K562 (cell line): ENCODE measurements around the gene NOS1. TPM values are rescaled to one million over a fixed set of nuclear protein-coding genes. Genes with fewer than 3 reads are reported as not detected.

Experiments
- ATAC-seq: fragments of 200-7000 bp; cut with Tn5 transposase; 3 replicates; pipeline ENCODE4 v1.9.1; 2020; ENCODE audit warnings: moderate library complexity
- BruUV-seq: library from RNA; stranded (reverse); fragments of 400-500 nt; replicated peaks from 2 replicates; lab custom pipeline; 2021; lab: Mats Ljungman, UMichigan
- CTCF ChIA-PET: fragments of 300-600 bp; formaldehyde crosslinking; extraction: SDS; loops from one replicate; lab custom pipeline; 2021; ENCODE audit warnings: low intra/inter-chr PET ratio; lab: Yijun Ruan, JAX
- POLR2A ChIA-PET: fragments of 300-600, 350-650 bp; sonication (Branson Sonifier 250); formaldehyde crosslinking; extraction: SDS; loops from one replicate; lab custom pipeline; 2021; ENCODE audit warnings: antibody characterized with exemption, inconsistent platforms; lab: Yijun Ruan, JAX
- DNase-seq, 4 experiments: peaks; one replicate each; pipeline versions ENCODE4 v3.0.0 to v3.0.0-alpha.2; 2011 to 2018; ENCODE audit warnings: low spot score in 3 of 4, mixed read lengths in 3 of 4; ENCODE audit errors: extremely low read depth in 1 of 4
- FAIRE-seq: peaks from 2 replicates; lab custom pipeline; 2011; peaks lifted over from hg19 to GRCh38; lab: Jason Lieb, UNC
- H2AFZ ChIP-seq: 2 replicates; pipeline ENCODE4 v1.6.0; 2011; ENCODE audit warnings: low read depth, low read length, control low read depth, inconsistent platforms
- H3K27ac ChIP-seq: fragments of 200-600 bp; 3 replicates; pipeline ENCODE4 v1.8.0; 2011; ENCODE audit warnings: low read depth, mild to moderate bottlenecking, control low read depth, inconsistent platforms, low read length, moderate library complexity, mixed read lengths; ENCODE audit errors: extremely low read depth
- H3K27me3 ChIP-seq, 2 experiments: fragments of 300-600 bp in 1 of 2; 2 replicates in 1 of 2; 3 replicates in 1 of 2; pipeline versions ENCODE4 v1.6.0 to v1.8.0; 2011; ENCODE audit warnings: inconsistent platforms in 2 of 2, low read length in 2 of 2, mild to moderate bottlenecking in 1 of 2, mixed read lengths in 1 of 2, moderate library complexity in 1 of 2; ENCODE audit not compliant: control insufficient read depth in 2 of 2, insufficient read depth in 2 of 2
- H3K36me3 ChIP-seq: fragments of 300-600 bp; 3 replicates; pipeline ENCODE4 v1.8.0; 2011; ENCODE audit warnings: mild to moderate bottlenecking, low read length, inconsistent platforms; ENCODE audit not compliant: control insufficient read depth, insufficient read depth
- H3K4me1 ChIP-seq, 2 experiments: fragments of 200-600 bp in 1 of 2; replicated peaks in 1 of 2; 2 replicates in 1 of 2; 3 replicates in 1 of 2; pipeline versions ENCODE4 v1.5.1 to v1.8.0; 2011; ENCODE audit warnings: inconsistent platforms in 2 of 2, low read length in 2 of 2, mild to moderate bottlenecking in 1 of 2, mixed read lengths in 1 of 2, moderate library complexity in 1 of 2; ENCODE audit not compliant: control insufficient read depth in 2 of 2, insufficient read depth in 2 of 2
- H3K4me2 ChIP-seq: 2 replicates; pipeline ENCODE4 v1.6.1; 2011; ENCODE audit warnings: low read length, control low read depth, inconsistent platforms, mixed read lengths; ENCODE audit not compliant: insufficient read depth
- H3K4me3 ChIP-seq: fragments of 200-600 bp; sonication (generic), shearing (Covaris generic); 2 replicates; pipeline ENCODE4 v1.5.1; 2016; ENCODE audit warnings: control low read depth, inconsistent platforms
- H3K79me2 ChIP-seq: fragments of 200-600 bp; 3 replicates; pipeline ENCODE4 v1.8.0; 2011; ENCODE audit warnings: low read length, inconsistent platforms; ENCODE audit not compliant: control insufficient read depth, insufficient read depth
- H3K9ac ChIP-seq, 2 experiments: 2 replicates each; pipeline versions ENCODE4 v1.6.0 to v1.6.1; 2011; ENCODE audit warnings: low read depth in 2 of 2, low read length in 2 of 2, control low read depth in 1 of 2, inconsistent platforms in 1 of 2, mild to moderate bottlenecking in 1 of 2, mixed read lengths in 1 of 2; ENCODE audit not compliant: insufficient read depth in 1 of 2
- H3K9me1 ChIP-seq: one replicate; pipeline ENCODE4 v1.6.0; 2011; ENCODE audit warnings: inconsistent platforms, mild to moderate bottlenecking, low read length, moderate library complexity; ENCODE audit not compliant: control insufficient read depth, insufficient read depth
- H3K9me3 ChIP-seq: replicated peaks from 2 replicates; pipeline ENCODE4 v1.5.1; 2011; ENCODE audit warnings: low read depth, low read length, inconsistent platforms; ENCODE audit not compliant: control insufficient read depth, insufficient read depth
- H4K20me1 ChIP-seq: replicated peaks from 2 replicates; pipeline ENCODE4 v1.6.1; 2011; ENCODE audit warnings: low read length, inconsistent platforms, mixed read lengths; ENCODE audit not compliant: control insufficient read depth, insufficient read depth
- HDAC8 ChIP-seq: fragments of 450-650 bp; IDR thresholded peaks from 2 replicates; pipeline ENCODE4 v1.6.1; 2016; ENCODE audit warnings: mild to moderate bottlenecking, missing genetic modification characterization, moderate library complexity, missing compliant biosample characterization
- MED1 ChIP-seq: sonication (generic); formaldehyde crosslinking; IDR thresholded peaks from 2 replicates; pipeline ENCODE4 v1.8.1; 2023; ENCODE audit warnings: missing genetic modification reagents, borderline replicate concordance
- MEIS2 ChIP-seq: fragments of 450-650 bp; IDR thresholded peaks from 2 replicates; pipeline ENCODE4 v1.6.1; 2014; ENCODE audit warnings: mild to moderate bottlenecking; ENCODE audit not compliant: partially characterized antibody
- NCOA6 ChIP-seq: fragments of 450-650 bp; IDR thresholded peaks from 2 replicates; pipeline ENCODE4 v1.6.1; 2017; ENCODE audit warnings: mild to moderate bottlenecking
- PHF8 ChIP-seq: fragments of 200-600 bp; sonication (generic); IDR thresholded peaks from 2 replicates; pipeline ENCODE4 v1.6.1; 2012; ENCODE audit warnings: mixed run types, mild to moderate bottlenecking, inconsistent platforms, low read length, moderate library complexity, borderline replicate concordance
- SMAD4 ChIP-seq: fragments of 250-450 bp; sonication (Bioruptor Pico); conservative IDR thresholded peaks from 2 replicates; pipeline ENCODE4 v1.8.0; 2021; ENCODE audit warnings: inconsistent platforms, mild to moderate bottlenecking, moderate library complexity
- SMARCA4 ChIP-seq: fragments of 450-650 bp; IDR thresholded peaks from 2 replicates; pipeline ENCODE4 v1.6.1; 2016
- ZC3H8 ChIP-seq: fragments of 450-650 bp; IDR thresholded peaks from 2 replicates; pipeline ENCODE4 v1.6.1; 2017
- WGBS: fragments of 100-300 bp; shearing (Covaris generic); methylation state at CpG from one replicate; pipeline ENCODE4 v1.1.6; 2016; ENCODE audit warnings: low coverage, mixed read lengths; ENCODE audit not compliant: insufficient coverage; ENCODE audit errors: missing lambda C conversion rate; 5-methylcytosine and 5-hydroxymethylcytosine counted together
- in situ Hi-C: fragments of 300-500 bp; cut with MboI; formaldehyde crosslinking; loops from 4 replicates; pipeline ENCODE4 v1.15.0; 2018; ENCODE audit warnings: inconsistent platforms, mixed read lengths
- intact Hi-C: fragments of 100-400 bp; cut with micrococcal nuclease; formaldehyde crosslinking; loops from 2 replicates; pipeline ENCODE4 v1.14.2; 2022
- polyA plus RNA-seq, 8 experiments: library from polyadenylated mRNA; depleted of rRNA in 4 of 8; stranded (reverse) in 5 of 8; unstranded in 3 of 8; fragments of >200 nt; fragmentation: Nextera tagmentation in 2 of 8; fragmentation: Illumina TruSeq in 1 of 8; extraction: Ambion mirVana in 2 of 8; extraction: Trizol in 1 of 8; gene quantifications; 2 replicates each; pipeline versions ENCODE4 v1.2.1 to v1.2.3, GENCODE V29; 2011 to 2014; ENCODE audit warnings: inconsistent platforms in 1 of 8, missing spikeins in 1 of 8
- total RNA-seq, 7 experiments: library from RNA; depleted of rRNA in 6 of 7; stranded (reverse); fragments of >200 nt in 6 of 7; fragmentation: Illumina TruSeq in 2 of 7; extraction: Trizol in 2 of 7; gene quantifications; 2 replicates each; pipeline versions ENCODE4 v1.2.1 to v1.2.3, GENCODE V29; 2011 to 2021; ENCODE audit warnings: low replicate concordance in 1 of 7
- TF ChIP-seq, protein P1 (sequence below): fragments of 450-650 bp; IDR thresholded peaks from 2 replicates; pipeline ENCODE4 v1.6.1; 2016; ENCODE audit warnings: low read depth, mild to moderate bottlenecking, moderate library complexity
- TF ChIP-seq, protein P2 (sequence below): fragments of 450-650 bp; formaldehyde crosslinking; IDR thresholded peaks from 2 replicates; pipeline ENCODE4 v1.4.0; 2020; ENCODE audit warnings: mild to moderate bottlenecking, moderate library complexity
- TF ChIP-seq, protein P3 (sequence below), 2 experiments: fragments of 150-350 bp in 1 of 2; IDR thresholded peaks; 2 replicates each; pipeline ENCODE4 v1.6.1; 2012 to 2016; ENCODE audit warnings: low read depth in 2 of 2, low read length in 2 of 2, mild to moderate bottlenecking in 1 of 2, moderate library complexity in 1 of 2
- TF ChIP-seq, protein P4 (sequence below): fragments of 250-450 bp; sonication (Bioruptor Pico); IDR thresholded peaks from 2 replicates; pipeline ENCODE4 v1.5.0; 2020; ENCODE audit warnings: mild to moderate bottlenecking, borderline replicate concordance

The NOS1 gene
- total and polyA plus RNA-seq, 9 of the 15 experiments (the other 6 are each of a cell fraction or from before 2014, with no cell fraction given) = not detected

DNA sequence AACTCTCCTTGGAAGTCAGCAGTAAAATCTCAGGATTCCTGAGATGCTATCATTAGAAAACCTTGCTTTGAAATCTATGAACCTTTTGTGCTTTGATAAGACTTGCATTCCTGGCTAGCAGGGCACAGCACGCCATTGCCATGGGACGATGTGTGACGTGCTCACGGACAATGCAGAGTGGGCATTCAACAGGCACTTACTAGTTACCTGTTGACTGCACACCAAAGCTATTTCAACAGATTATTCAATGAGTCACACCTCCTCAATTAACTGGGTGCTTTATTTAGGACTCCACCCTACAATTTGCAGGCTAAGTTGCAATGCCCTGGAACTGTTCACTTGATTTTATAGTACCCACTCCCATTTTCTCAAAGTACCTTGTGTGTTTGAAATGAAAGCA is 11.3 kb downstream of the NOS1 start:
- intact Hi-C loops (no loop called here), in situ Hi-C loops (no loop called here)
- H3K27ac ChIP-seq = no peak overlapping the region
- WGBS = 2% methylated on average over 4 of the region's 4 CpGs
- ChIA-PET POLR2A (no interaction called here), CTCF (no interaction called here)
- no peaks in the 10 kb centered on the region for H3K9me1 ChIP-seq
- no peaks in the 10 kb centered on the region for H3K36me3 ChIP-seq
- no peak overlapping the region for H3K4me3 ChIP-seq
- no peaks in the 10 kb centered on the region for H3K79me2 ChIP-seq
- DNase-seq (no peak), FAIRE-seq (no peak), ATAC-seq (no peak)
- no TSS peak for BruUV-seq
- no peak overlapping the region for H3K9ac ChIP-seq
- H2AFZ ChIP-seq = no peak overlapping the region
- no peaks in the 10 kb centered on the region for H4K20me1 ChIP-seq
- H3K27me3 ChIP-seq = peaks cover 2 to 10% of the 10 kb centered on the region in 2 experiments; a peak in 1 of 5 replicates
- no peaks in the 10 kb centered on the region for H3K9me3 ChIP-seq
- no peak overlapping the region for H3K4me2 ChIP-seq
- no peaks in the 10 kb centered on the region for H3K4me1 ChIP-seq
- TF ChIP-seq, protein P1, sequence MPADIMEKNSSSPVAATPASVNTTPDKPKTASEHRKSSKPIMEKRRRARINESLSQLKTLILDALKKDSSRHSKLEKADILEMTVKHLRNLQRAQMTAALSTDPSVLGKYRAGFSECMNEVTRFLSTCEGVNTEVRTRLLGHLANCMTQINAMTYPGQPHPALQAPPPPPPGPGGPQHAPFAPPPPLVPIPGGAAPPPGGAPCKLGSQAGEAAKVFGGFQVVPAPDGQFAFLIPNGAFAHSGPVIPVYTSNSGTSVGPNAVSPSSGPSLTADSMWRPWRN = no peak
- TF ChIP-seq, protein P2, sequence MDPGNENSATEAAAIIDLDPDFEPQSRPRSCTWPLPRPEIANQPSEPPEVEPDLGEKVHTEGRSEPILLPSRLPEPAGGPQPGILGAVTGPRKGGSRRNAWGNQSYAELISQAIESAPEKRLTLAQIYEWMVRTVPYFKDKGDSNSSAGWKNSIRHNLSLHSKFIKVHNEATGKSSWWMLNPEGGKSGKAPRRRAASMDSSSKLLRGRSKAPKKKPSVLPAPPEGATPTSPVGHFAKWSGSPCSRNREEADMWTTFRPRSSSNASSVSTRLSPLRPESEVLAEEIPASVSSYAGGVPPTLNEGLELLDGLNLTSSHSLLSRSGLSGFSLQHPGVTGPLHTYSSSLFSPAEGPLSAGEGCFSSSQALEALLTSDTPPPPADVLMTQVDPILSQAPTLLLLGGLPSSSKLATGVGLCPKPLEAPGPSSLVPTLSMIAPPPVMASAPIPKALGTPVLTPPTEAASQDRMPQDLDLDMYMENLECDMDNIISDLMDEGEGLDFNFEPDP (CRISPR knock-in tag) = no peak
- TF ChIP-seq PHF8 = no peak
- TF ChIP-seq MED1 = no peak
- TF ChIP-seq HDAC8 = no peak
- TF ChIP-seq, protein P3, sequence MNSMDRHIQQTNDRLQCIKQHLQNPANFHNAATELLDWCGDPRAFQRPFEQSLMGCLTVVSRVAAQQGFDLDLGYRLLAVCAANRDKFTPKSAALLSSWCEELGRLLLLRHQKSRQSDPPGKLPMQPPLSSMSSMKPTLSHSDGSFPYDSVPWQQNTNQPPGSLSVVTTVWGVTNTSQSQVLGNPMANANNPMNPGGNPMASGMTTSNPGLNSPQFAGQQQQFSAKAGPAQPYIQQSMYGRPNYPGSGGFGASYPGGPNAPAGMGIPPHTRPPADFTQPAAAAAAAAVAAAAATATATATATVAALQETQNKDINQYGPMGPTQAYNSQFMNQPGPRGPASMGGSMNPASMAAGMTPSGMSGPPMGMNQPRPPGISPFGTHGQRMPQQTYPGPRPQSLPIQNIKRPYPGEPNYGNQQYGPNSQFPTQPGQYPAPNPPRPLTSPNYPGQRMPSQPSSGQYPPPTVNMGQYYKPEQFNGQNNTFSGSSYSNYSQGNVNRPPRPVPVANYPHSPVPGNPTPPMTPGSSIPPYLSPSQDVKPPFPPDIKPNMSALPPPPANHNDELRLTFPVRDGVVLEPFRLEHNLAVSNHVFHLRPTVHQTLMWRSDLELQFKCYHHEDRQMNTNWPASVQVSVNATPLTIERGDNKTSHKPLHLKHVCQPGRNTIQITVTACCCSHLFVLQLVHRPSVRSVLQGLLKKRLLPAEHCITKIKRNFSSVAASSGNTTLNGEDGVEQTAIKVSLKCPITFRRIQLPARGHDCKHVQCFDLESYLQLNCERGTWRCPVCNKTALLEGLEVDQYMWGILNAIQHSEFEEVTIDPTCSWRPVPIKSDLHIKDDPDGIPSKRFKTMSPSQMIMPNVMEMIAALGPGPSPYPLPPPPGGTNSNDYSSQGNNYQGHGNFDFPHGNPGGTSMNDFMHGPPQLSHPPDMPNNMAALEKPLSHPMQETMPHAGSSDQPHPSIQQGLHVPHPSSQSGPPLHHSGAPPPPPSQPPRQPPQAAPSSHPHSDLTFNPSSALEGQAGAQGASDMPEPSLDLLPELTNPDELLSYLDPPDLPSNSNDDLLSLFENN (IDR thresholded peaks at IDR 0.05; ENCODE audit: low read depth in 2 of 2, low read length in 2 of 2) = no peak
- TF ChIP-seq ZC3H8 = no peak
- TF ChIP-seq NCOA6 = no peak
- TF ChIP-seq, protein P4, sequence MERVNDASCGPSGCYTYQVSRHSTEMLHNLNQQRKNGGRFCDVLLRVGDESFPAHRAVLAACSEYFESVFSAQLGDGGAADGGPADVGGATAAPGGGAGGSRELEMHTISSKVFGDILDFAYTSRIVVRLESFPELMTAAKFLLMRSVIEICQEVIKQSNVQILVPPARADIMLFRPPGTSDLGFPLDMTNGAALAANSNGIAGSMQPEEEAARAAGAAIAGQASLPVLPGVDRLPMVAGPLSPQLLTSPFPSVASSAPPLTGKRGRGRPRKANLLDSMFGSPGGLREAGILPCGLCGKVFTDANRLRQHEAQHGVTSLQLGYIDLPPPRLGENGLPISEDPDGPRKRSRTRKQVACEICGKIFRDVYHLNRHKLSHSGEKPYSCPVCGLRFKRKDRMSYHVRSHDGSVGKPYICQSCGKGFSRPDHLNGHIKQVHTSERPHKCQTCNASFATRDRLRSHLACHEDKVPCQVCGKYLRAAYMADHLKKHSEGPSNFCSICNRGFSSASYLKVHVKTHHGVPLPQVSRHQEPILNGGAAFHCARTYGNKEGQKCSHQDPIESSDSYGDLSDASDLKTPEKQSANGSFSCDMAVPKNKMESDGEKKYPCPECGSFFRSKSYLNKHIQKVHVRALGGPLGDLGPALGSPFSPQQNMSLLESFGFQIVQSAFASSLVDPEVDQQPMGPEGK (CRISPR knock-in tag) = no peak
- TF ChIP-seq SMARCA4 = no peak
- no peak for TF ChIP-seq SMAD4 (CRISPR knock-in tag)
- TF ChIP-seq MEIS2 = no peak
